ENCODE measurements around the gene SLFN14. TPM values are rescaled to one million over a fixed set of nuclear protein-coding genes. Genes with fewer than 3 reads are reported as not detected.

Gene SLFN14
- total RNA-seq, 1 experiment from 2014 or later: not detected

DNA sequence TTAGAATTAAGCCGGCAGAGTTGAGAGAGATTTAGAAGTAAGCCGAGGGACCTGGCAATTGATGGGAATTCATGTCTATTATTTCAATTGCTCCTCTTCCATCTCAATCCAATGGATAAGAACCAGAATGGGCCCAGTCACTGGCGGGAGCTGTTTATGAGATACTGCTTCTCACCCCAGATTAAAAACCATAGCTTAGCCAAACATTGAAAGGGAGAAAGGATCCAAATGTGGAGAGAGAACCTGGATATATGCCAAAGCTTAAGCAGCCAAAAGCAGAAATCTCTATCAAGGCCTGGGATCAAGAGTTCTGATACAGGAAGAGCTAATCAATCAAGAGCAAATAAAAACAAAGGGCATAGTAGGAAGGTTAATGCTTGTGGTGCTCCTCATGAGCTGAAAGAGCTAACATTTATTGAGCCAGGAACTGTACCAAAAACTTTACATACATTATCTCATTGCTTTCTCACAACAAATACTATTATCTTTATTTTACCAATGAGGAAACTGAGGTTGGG is 26.0 kb downstream of the SLFN14 start:
- H3K36me3 ChIP-seq (ENCODE audit: control insufficient read depth, insufficient read depth, low read length): no peaks in the 10 kb centered on the region
- in situ Hi-C loops (cut with HindIII; ENCODE audit: low pct_unique_long_range_greater_than_20kb, low sequenced_read_pairs): loop anchor here (25.0 kb wide), 2 partner anchors 222 to 347 kb away; partner anchors contain the start of gene SLC35G3
- DNase-seq (ENCODE audit: low read depth, low spot score): no peak
- no peak overlapping the region for H3K4me3 ChIP-seq (ENCODE audit: low read depth in 2 of 2, low read length in 2 of 2)
- ChIA-PET POLR2A (interaction anchor here (0.6 to 0.7 kb wide), 2 partner anchors 281 to 346 kb away, joined by 3 to 5 read pairs; no protein-coding TSS in a partner anchor), CTCF (interaction anchor here (1.1 kb wide), 1 partner anchor 28 kb away, joined by 13 read pairs; no protein-coding TSS in a partner anchor)
- intact Hi-C loops (cut with micrococcal nuclease; ENCODE audit: unreplicated experiment): loop anchor here (10.0 kb wide), 1 partner anchor 100 kb away; the partner anchor contains the start of gene SLFN12
- no peak for TF ChIP-seq POLR2AphosphoS5 (IDR thresholded peaks at IDR 0.05; ENCODE audit: low read depth, low read length)
- TF ChIP-seq TCF7L2 (IDR thresholded peaks at IDR 0.05; ENCODE audit: low read depth, low read length): no peak
- no peak for TF ChIP-seq SIN3A (IDR thresholded peaks at IDR 0.05; ENCODE audit: borderline replicate concordance, insufficient read depth, low read depth, low read length)
- TF ChIP-seq, protein P1, sequence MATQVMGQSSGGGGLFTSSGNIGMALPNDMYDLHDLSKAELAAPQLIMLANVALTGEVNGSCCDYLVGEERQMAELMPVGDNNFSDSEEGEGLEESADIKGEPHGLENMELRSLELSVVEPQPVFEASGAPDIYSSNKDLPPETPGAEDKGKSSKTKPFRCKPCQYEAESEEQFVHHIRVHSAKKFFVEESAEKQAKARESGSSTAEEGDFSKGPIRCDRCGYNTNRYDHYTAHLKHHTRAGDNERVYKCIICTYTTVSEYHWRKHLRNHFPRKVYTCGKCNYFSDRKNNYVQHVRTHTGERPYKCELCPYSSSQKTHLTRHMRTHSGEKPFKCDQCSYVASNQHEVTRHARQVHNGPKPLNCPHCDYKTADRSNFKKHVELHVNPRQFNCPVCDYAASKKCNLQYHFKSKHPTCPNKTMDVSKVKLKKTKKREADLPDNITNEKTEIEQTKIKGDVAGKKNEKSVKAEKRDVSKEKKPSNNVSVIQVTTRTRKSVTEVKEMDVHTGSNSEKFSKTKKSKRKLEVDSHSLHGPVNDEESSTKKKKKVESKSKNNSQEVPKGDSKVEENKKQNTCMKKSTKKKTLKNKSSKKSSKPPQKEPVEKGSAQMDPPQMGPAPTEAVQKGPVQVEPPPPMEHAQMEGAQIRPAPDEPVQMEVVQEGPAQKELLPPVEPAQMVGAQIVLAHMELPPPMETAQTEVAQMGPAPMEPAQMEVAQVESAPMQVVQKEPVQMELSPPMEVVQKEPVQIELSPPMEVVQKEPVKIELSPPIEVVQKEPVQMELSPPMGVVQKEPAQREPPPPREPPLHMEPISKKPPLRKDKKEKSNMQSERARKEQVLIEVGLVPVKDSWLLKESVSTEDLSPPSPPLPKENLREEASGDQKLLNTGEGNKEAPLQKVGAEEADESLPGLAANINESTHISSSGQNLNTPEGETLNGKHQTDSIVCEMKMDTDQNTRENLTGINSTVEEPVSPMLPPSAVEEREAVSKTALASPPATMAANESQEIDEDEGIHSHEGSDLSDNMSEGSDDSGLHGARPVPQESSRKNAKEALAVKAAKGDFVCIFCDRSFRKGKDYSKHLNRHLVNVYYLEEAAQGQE (IDR thresholded peaks at IDR 0.05; ENCODE audit: insufficient read depth in 1 of 2, low read depth in 2 of 2, low read length in 1 of 2): no peak
- TF ChIP-seq, protein P2, sequence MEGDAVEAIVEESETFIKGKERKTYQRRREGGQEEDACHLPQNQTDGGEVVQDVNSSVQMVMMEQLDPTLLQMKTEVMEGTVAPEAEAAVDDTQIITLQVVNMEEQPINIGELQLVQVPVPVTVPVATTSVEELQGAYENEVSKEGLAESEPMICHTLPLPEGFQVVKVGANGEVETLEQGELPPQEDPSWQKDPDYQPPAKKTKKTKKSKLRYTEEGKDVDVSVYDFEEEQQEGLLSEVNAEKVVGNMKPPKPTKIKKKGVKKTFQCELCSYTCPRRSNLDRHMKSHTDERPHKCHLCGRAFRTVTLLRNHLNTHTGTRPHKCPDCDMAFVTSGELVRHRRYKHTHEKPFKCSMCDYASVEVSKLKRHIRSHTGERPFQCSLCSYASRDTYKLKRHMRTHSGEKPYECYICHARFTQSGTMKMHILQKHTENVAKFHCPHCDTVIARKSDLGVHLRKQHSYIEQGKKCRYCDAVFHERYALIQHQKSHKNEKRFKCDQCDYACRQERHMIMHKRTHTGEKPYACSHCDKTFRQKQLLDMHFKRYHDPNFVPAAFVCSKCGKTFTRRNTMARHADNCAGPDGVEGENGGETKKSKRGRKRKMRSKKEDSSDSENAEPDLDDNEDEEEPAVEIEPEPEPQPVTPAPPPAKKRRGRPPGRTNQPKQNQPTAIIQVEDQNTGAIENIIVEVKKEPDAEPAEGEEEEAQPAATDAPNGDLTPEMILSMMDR (IDR thresholded peaks at IDR 0.05): no peak
- no peaks in the 10 kb centered on the region for H3K4me1 ChIP-seq (ENCODE audit: control insufficient read depth, insufficient read depth, low read length)
- ATAC-seq: no peak
- H3K27ac ChIP-seq (ENCODE audit: low read length): no peak overlapping the region
- no peaks in the 10 kb centered on the region for H3K9me3 ChIP-seq (ENCODE audit: control insufficient read depth, insufficient read depth, low read depth, low read length)
- no TSS peak for BruUV-seq (replicated peaks)
- H3K27me3 ChIP-seq (ENCODE audit: control insufficient read depth, insufficient read depth, low read length): no peaks in the 10 kb centered on the region

DNA sequence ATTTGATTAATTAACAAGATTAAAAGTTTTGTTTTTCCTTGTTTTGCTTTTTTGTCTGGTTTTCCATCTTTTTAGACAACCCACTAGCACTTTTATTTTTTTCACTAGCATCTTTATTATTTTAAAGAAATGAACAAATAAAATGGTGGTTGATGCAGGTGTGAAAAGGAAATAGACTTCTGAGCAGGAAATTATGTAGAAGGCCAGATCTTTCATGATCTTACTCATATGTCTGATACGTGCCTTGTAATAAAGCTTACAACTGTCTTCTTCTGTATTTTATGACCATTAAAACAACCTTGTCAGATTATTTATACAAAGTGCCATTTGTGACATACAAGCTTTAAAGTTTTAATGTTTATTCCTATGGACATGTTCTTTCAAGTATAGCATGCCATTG is 29.5 kb downstream of the SLFN14 start:
- no TSS peak for BruUV-seq (replicated peaks)
- Histone ChIP-seq H3K9me3 (ENCODE audit: control insufficient read depth, insufficient read depth, low read depth, low read length) (no peaks in the 10 kb centered on the region), H3K36me3 (ENCODE audit: control insufficient read depth, insufficient read depth, low read length) (no peaks in the 10 kb centered on the region), H3K27ac (ENCODE audit: low read length) (no peak overlapping the region), H3K27me3 (ENCODE audit: control insufficient read depth, insufficient read depth, low read length) (no peaks in the 10 kb centered on the region), H3K4me3 (ENCODE audit: low read depth in 2 of 2, low read length in 2 of 2) (no peak overlapping the region), H3K4me1 (ENCODE audit: control insufficient read depth, insufficient read depth, low read length) (no peaks in the 10 kb centered on the region)
- POLR2A ChIA-PET: no interaction called here
- in situ Hi-C loops (cut with HindIII; ENCODE audit: low pct_unique_long_range_greater_than_20kb, low sequenced_read_pairs): loop anchor here (25.0 kb wide), 2 partner anchors 219 to 344 kb away; partner anchors contain the start of gene SLC35G3
- TF ChIP-seq, protein P2 (IDR thresholded peaks at IDR 0.05): no peak
- no peak for TF ChIP-seq SIN3A (IDR thresholded peaks at IDR 0.05; ENCODE audit: borderline replicate concordance, insufficient read depth, low read depth, low read length)
- TF ChIP-seq POLR2AphosphoS5 (IDR thresholded peaks at IDR 0.05; ENCODE audit: low read depth, low read length): no peak
- no peak for TF ChIP-seq TCF7L2 (IDR thresholded peaks at IDR 0.05; ENCODE audit: low read depth, low read length)
- TF ChIP-seq, protein P1 (IDR thresholded peaks at IDR 0.05; ENCODE audit: insufficient read depth in 1 of 2, low read depth in 2 of 2, low read length in 1 of 2): no peak
- CTCF ChIA-PET: no interaction called here
- intact Hi-C loops (cut with micrococcal nuclease; ENCODE audit: unreplicated experiment): loop anchor here (10.0 kb wide), 1 partner anchor 96 kb away; the partner anchor contains the start of gene SLFN12
- ATAC-seq: no peak
- no peak for DNase-seq (ENCODE audit: low read depth, low spot score)

All from Panc1 (cell line).